Measurements from ENCODE around the gene RGMA.

GRCh38 chr15:93127286-93127685 lies 38.3 kb upstream of the RGMA start:
- TF ChIP-seq CTCF (IDR thresholded peaks at IDR 0.05; ENCODE audit: control extremely low read depth in 1 of 3, insufficient read depth in 1 of 3, low read depth in 1 of 3, low read length in 3 of 3) (no peak), POLR2A (IDR thresholded peaks at IDR 0.05; ENCODE audit: control extremely low read depth in 1 of 2, low read depth in 2 of 2, low read length in 2 of 2) (no peak), RFX5 (IDR thresholded peaks at IDR 0.05; ENCODE audit: borderline replicate concordance, low read depth, low read length) (no peak), SUZ12 (IDR thresholded peaks at IDR 0.05; ENCODE audit: low read length) (no peak), RXRA (IDR thresholded peaks at IDR 0.05; ENCODE audit: insufficient read depth, low read depth, low read length) (no peak), TEAD4 (IDR thresholded peaks at IDR 0.05; ENCODE audit: low read depth, low read length) (no peak), GABPA (IDR thresholded peaks at IDR 0.05; ENCODE audit: borderline replicate concordance, insufficient read depth, low read length) (no peak), HDAC2 (IDR thresholded peaks at IDR 0.05; ENCODE audit: borderline replicate concordance in 1 of 2, low read depth in 2 of 2, low read length in 2 of 2) (no peak), JUN (IDR thresholded peaks at IDR 0.05; ENCODE audit: low read depth, low read length) (no peak), TAF1 (IDR thresholded peaks at IDR 0.05; ENCODE audit: low read depth, low read length) (no peak), CBX5 (IDR thresholded peaks at IDR 0.05; ENCODE audit: low read depth, low read length) (no peak)

All from H1 (cell line).